Measurements from ENCODE around the gene ARG2. TPM values are rescaled to one million over a fixed set of nuclear protein-coding genes. Genes with fewer than 3 reads are reported as not detected.

The ARG2 gene
- polyA plus RNA-seq, 3 donors: 0.13 to 0.46 (median 0.33) TPM

GRCh38 chr14:67610491-67610890, 9.2 kb upstream of the ARG2 start:
- Histone ChIP-seq H2AFZ (ENCODE audit: insufficient read depth, low read depth, low read length, poor library complexity, severe bottlenecking) (no peak overlapping the region), H3K9me3 (replicated peaks in 1 of 2; ENCODE audit: control insufficient read depth in 1 of 2, insufficient read depth in 1 of 2, low read length in 2 of 2) (no peaks in the 10 kb centered on the region), H3K79me2 (ENCODE audit: insufficient read depth, low read length) (no peaks in the 10 kb centered on the region), H4K20me1 (ENCODE audit: insufficient read depth, low read length) (no peaks in the 10 kb centered on the region), H3K36me3 (replicated peaks in 1 of 2; ENCODE audit: control insufficient read depth in 1 of 2, insufficient read depth in 2 of 2, low read length in 2 of 2) (no peaks in the 10 kb centered on the region), H3K27ac (ENCODE audit: low read depth in 1 of 2, low read length in 2 of 2) (no peak overlapping the region), H3K4me3 (replicated peaks in 1 of 3; ENCODE audit: low read depth in 2 of 3, low read length in 3 of 3) (no peak overlapping the region), H3K4me1 (ENCODE audit: control insufficient read depth in 1 of 2, insufficient read depth in 2 of 2, low read length in 2 of 2) (no peaks in the 10 kb centered on the region), H3K27me3 (ENCODE audit: control insufficient read depth in 2 of 2, insufficient read depth in 2 of 2, low read length in 2 of 2) (no peaks in the 10 kb centered on the region), H3K9ac (ENCODE audit: insufficient read depth, low read length, poor library complexity, severe bottlenecking) (no peak overlapping the region), H3K4me2 (replicated peaks; ENCODE audit: extremely low read depth, low read length, poor library complexity, severe bottlenecking) (no peak overlapping the region)
- TF ChIP-seq, protein P1, sequence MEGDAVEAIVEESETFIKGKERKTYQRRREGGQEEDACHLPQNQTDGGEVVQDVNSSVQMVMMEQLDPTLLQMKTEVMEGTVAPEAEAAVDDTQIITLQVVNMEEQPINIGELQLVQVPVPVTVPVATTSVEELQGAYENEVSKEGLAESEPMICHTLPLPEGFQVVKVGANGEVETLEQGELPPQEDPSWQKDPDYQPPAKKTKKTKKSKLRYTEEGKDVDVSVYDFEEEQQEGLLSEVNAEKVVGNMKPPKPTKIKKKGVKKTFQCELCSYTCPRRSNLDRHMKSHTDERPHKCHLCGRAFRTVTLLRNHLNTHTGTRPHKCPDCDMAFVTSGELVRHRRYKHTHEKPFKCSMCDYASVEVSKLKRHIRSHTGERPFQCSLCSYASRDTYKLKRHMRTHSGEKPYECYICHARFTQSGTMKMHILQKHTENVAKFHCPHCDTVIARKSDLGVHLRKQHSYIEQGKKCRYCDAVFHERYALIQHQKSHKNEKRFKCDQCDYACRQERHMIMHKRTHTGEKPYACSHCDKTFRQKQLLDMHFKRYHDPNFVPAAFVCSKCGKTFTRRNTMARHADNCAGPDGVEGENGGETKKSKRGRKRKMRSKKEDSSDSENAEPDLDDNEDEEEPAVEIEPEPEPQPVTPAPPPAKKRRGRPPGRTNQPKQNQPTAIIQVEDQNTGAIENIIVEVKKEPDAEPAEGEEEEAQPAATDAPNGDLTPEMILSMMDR (IDR thresholded peaks at IDR 0.05): no peak
- Mint-ChIP-seq H3K9me3 (no peaks in the 10 kb centered on the region), H3K36me3 (no peaks in the 10 kb centered on the region), H3K27me3 (ENCODE audit: low read depth in 3 of 3) (peaks cover 3 to 6% (median 6%) of the 10 kb centered on the region in 3 donors), H3K4me1 (no peaks in the 10 kb centered on the region), H3K4me3 (no peak overlapping the region), H3K27ac (no peak overlapping the region)
- DNase-seq: no peak
- intact Hi-C loops (cut with micrococcal nuclease): loop anchor here in 1 of 2 donors (10.0 kb wide), 1 partner anchor 64 kb away; the partner anchor contains the start of gene VTI1B
- WGBS (ENCODE audit: insufficient coverage): no CpG with 5 or more reads among the region's 1 CpG

- Mint-ChIP-seq H3K4me3 (peak overlapping the region; percentile 85), H3K9me3 (no peaks in the 10 kb centered on the region), H3K27ac (peak overlapping the region in 6 of 7 donors; percentile 25 to 91 (median 78)), H3K36me3 (no peaks in the 10 kb centered on the region), H3K4me1 (peaks cover 24% of the 10 kb centered on the region), H3K27me3 (ENCODE audit: low read depth in 3 of 3) (peaks cover 13 to 27% (median 23%) of the 10 kb centered on the region in 3 donors)
- Histone ChIP-seq H3K9me3 (replicated peaks in 1 of 2; ENCODE audit: control insufficient read depth in 1 of 2, insufficient read depth in 1 of 2, low read length in 2 of 2) (no peaks in the 10 kb centered on the region), H4K20me1 (ENCODE audit: insufficient read depth, low read length) (no peaks in the 10 kb centered on the region), H3K79me2 (ENCODE audit: insufficient read depth, low read length) (no peaks in the 10 kb centered on the region), H3K36me3 (replicated peaks in 1 of 2; ENCODE audit: control insufficient read depth in 1 of 2, insufficient read depth in 2 of 2, low read length in 2 of 2) (no peaks in the 10 kb centered on the region), H3K4me3 (replicated peaks in 1 of 3; ENCODE audit: low read depth in 2 of 3, low read length in 3 of 3) (peak overlapping the region in 1 of 3 experiments; percentile 89), H3K27me3 (ENCODE audit: control insufficient read depth in 2 of 2, insufficient read depth in 2 of 2, low read length in 2 of 2) (peaks cover 4 to 10% of the 10 kb centered on the region in 2 donors), H3K4me2 (replicated peaks; ENCODE audit: extremely low read depth, low read length, poor library complexity, severe bottlenecking) (peak overlapping the region; percentile 100), H3K27ac (ENCODE audit: low read depth in 1 of 2, low read length in 2 of 2) (peak overlapping the region in 1 of 2 donors; percentile 73), H3K4me1 (ENCODE audit: control insufficient read depth in 1 of 2, insufficient read depth in 2 of 2, low read length in 2 of 2) (peaks cover 16 to 20% of the 10 kb centered on the region in 2 donors), H3K9ac (ENCODE audit: insufficient read depth, low read length, poor library complexity, severe bottlenecking) (no peak overlapping the region), H2AFZ (ENCODE audit: insufficient read depth, low read depth, low read length, poor library complexity, severe bottlenecking) (peak overlapping the region; percentile 96)
- intact Hi-C loops (cut with micrococcal nuclease): loop anchor here (2.0 to 10.0 kb wide), 4 partner anchors 49 to 84 kb away; partner anchors contain the start of genes RDH12 (in 2 of the 2) and VTI1B (in 1 of the 2)
- TF ChIP-seq, protein P1 (IDR thresholded peaks at IDR 0.05): peak; percentile 76
- DNase-seq: peak; percentile 50 to 75 (median 73)
Observed at GRCh38 chr14:67618617-67619063, 1.1 kb upstream of the ARG2 start.
